GM06990 (cell line): Measurements from ENCODE around the gene ALOX5.

ENCODE experiments used
- DNase-seq: peaks from one replicate; pipeline ENCODE4 v3.0.0-alpha.2; 2011; ENCODE audit not compliant: insufficient read length; ENCODE audit errors: extremely low read depth
- H3K27me3 ChIP-seq: replicated peaks from 2 replicates; pipeline ENCODE4 v1.6.0; 2011; ENCODE audit warnings: low read length; ENCODE audit not compliant: control insufficient read depth, insufficient read depth
- H3K36me3 ChIP-seq: 2 replicates; pipeline ENCODE4 v1.5.1; 2011; ENCODE audit warnings: low read length; ENCODE audit not compliant: control insufficient read depth, insufficient read depth
- H3K4me3 ChIP-seq: replicated peaks from 2 replicates; pipeline ENCODE4 v1.5.1; 2011; ENCODE audit warnings: low read depth, mild to moderate bottlenecking, control low read depth, low read length
- CTCF ChIP-seq: IDR thresholded peaks from 2 replicates; pipeline ENCODE4 v1.5.1; 2011; ENCODE audit warnings: low read length, control low read depth, mild to moderate bottlenecking, inconsistent platforms; ENCODE audit not compliant: insufficient read depth, poor library complexity, severe bottlenecking

Gene ALOX5

GRCh38 chr10:45468079-45468478, 94.1 kb downstream of the ALOX5 start:
- TF ChIP-seq CTCF = no peak
- H3K36me3 ChIP-seq = no peaks in the 10 kb centered on the region
- no peak overlapping the region for H3K4me3 ChIP-seq
- no peaks in the 10 kb centered on the region for H3K27me3 ChIP-seq
- DNase-seq = no peak

GRCh38 chr10:45470098-45471012, 96.3 kb downstream of the ALOX5 start:
- DNase-seq = peak; percentile 35
- TF ChIP-seq CTCF = no peak
- H3K4me3 ChIP-seq = no peak overlapping the region
- no peaks in the 10 kb centered on the region for H3K36me3 ChIP-seq
- H3K27me3 ChIP-seq = no peaks in the 10 kb centered on the region

- DNase-seq = no peak
- TF ChIP-seq CTCF = no peak
- no peaks in the 10 kb centered on the region for H3K27me3 ChIP-seq
- no peak overlapping the region for H3K4me3 ChIP-seq
- H3K36me3 ChIP-seq = no peaks in the 10 kb centered on the region
Observed at GRCh38 chr10:45471059-45471458, 97.0 kb downstream of the ALOX5 start.

GRCh38 chr10:45471531-45472310, 97.7 kb downstream of the ALOX5 start:
- TF ChIP-seq CTCF = no peak
- no peaks in the 10 kb centered on the region for H3K27me3 ChIP-seq
- no peaks in the 10 kb centered on the region for H3K36me3 ChIP-seq
- DNase-seq = no peak
- H3K4me3 ChIP-seq = no peak overlapping the region

GRCh38 chr10:45473126-45473525, 99.1 kb downstream of the ALOX5 start:
- DNase-seq = no peak
- Histone ChIP-seq H3K4me3 (no peak overlapping the region), H3K27me3 (no peaks in the 10 kb centered on the region), H3K36me3 (no peaks in the 10 kb centered on the region)
- no peak for TF ChIP-seq CTCF
